SJCRH30 (cell line): ENCODE data around the gene AKAP4. TPM values are rescaled to one million over a fixed set of nuclear protein-coding genes. Genes with fewer than 3 reads are reported as not detected.
A peak's percentile ranks its signal among the peaks of the same experiment; 100 is the strongest.

Source experiments
- DNase-seq, 2 experiments: peaks; one replicate each; pipeline ENCODE4 v3.0.0-alpha.2; 2015 to 2020
- H3K27ac ChIP-seq: fragments of 250-450 bp; sonication (Bioruptor Pico); 2 replicates; pipeline ENCODE4 v1.5.1; 2020; ENCODE audit warnings: mild to moderate bottlenecking, moderate library complexity
- H3K27me3 ChIP-seq: fragments of 250-450 bp; sonication (Bioruptor Pico); 2 replicates; pipeline ENCODE4 v1.5.1; 2020; ENCODE audit warnings: mild to moderate bottlenecking, moderate library complexity
- H3K36me3 ChIP-seq: fragments of 250-450 bp; sonication (Bioruptor Pico); 2 replicates; pipeline ENCODE4 v1.5.1; 2020; ENCODE audit warnings: mild to moderate bottlenecking, moderate library complexity
- H3K4me1 ChIP-seq: fragments of 250-450 bp; sonication (Bioruptor Pico); 2 replicates; pipeline ENCODE4 v1.5.1; 2020; ENCODE audit warnings: mild to moderate bottlenecking, moderate library complexity
- H3K4me3 ChIP-seq: fragments of 250-450 bp; sonication (Bioruptor Pico); 2 replicates; pipeline ENCODE4 v1.5.1; 2020; ENCODE audit warnings: mild to moderate bottlenecking, moderate library complexity
- H3K9me3 ChIP-seq: fragments of 250-450 bp; sonication (Bioruptor Pico); replicated peaks from 2 replicates; pipeline ENCODE4 v1.5.1; 2020; ENCODE audit warnings: mild to moderate bottlenecking, moderate library complexity
- total RNA-seq: library from RNA; depleted of rRNA; stranded (reverse); fragments of >200 nt; shearing (Covaris generic); gene quantifications from 2 replicates; pipeline ENCODE4 v1.2.3, GENCODE V29; 2014; rRNA removed

Gene AKAP4
- total RNA-seq, 1 experiment from 2014 or later, result not detected

DNA sequence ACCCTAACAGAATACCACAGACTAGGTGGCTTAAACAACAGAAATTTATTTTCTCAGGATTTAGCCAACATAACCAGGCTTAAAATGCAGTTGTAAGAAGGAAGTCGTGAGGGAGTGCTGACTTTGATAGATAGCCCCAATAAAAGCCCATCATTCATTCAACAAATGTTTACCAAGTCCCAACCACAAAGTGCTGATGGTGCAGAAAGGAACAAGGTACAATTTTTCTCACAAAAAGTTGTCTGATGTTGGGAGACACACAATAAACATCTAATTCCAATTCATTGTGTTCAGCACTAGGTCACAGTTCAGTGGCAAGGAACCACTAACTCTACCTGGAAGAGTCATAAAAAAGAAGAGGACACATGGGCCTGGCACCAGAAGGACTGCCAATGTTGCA lies 42.2 kb downstream of the AKAP4 start:
- no peaks in the 10 kb centered on the region for H3K36me3 ChIP-seq
- H3K4me3 ChIP-seq, result no peak overlapping the region
- no peak overlapping the region for H3K27ac ChIP-seq

DNA sequence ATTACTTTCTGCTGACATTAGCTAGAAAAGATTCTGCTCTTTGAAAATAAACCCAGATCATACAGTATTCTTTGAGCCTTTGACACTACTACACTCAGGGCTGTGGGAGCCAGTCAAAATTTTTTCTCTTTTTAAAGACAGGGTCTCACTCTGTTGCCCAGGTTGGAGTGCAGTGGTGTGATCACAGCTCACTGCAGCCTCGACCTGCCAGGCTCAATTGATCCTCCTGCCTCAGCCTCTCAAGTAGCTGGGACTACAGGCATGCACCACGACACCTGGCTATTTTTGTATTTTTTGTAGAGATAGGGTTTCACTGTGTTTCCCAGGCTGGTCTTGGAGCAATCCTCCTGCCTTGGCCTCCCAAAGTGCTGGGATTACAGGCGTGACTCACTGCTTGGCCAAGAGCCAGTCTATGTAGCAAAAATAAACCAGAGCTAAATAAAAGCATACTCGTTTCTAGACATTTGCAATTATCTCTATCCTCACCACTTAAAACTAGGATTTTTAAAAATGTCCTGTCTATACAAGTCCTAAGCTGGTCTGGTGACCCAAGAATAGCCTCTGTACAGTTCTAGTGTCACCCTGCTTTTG lies 43.2 kb downstream of the AKAP4 start:
- DNase-seq, result peak; percentile 11 to 25
- H3K27me3 ChIP-seq, result no peaks in the 10 kb centered on the region
- no peaks in the 10 kb centered on the region for H3K36me3 ChIP-seq
- no peak overlapping the region for H3K27ac ChIP-seq
- no peaks in the 10 kb centered on the region for H3K4me1 ChIP-seq
- H3K4me3 ChIP-seq, result no peak overlapping the region
- no peaks in the 10 kb centered on the region for H3K9me3 ChIP-seq

More for the DNA sequence above, 42.2 kb downstream of the AKAP4 start:
- Histone ChIP-seq H3K9me3 (no peaks in the 10 kb centered on the region), H3K4me1 (no peaks in the 10 kb centered on the region), H3K27me3 (no peaks in the 10 kb centered on the region)
- DNase-seq, result no peak

DNA sequence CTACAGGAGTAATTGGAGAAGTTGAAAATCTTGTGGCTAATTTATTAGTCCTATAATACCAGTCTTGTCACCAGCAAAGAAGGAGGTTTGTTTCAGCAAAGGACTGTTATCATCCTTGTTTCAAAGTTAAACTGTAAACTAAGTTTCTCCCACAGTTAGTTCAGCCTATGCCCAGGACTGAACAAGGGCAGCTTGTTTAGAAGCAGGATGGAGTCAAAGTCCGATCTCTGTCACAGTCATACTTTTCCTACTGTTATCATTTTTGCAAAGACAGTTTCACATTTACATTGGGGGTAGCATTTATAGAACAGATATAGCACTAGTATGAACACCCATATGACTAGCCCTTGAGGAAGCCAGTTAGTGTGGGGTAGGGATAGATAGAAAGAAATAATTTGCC lies 46.4 kb downstream of the AKAP4 start:
- Histone ChIP-seq H3K27me3 (no peaks in the 10 kb centered on the region), H3K9me3 (no peaks in the 10 kb centered on the region), H3K4me1 (no peaks in the 10 kb centered on the region), H3K4me3 (no peak overlapping the region), H3K27ac (no peak overlapping the region), H3K36me3 (no peaks in the 10 kb centered on the region)
- no peak for DNase-seq

DNA sequence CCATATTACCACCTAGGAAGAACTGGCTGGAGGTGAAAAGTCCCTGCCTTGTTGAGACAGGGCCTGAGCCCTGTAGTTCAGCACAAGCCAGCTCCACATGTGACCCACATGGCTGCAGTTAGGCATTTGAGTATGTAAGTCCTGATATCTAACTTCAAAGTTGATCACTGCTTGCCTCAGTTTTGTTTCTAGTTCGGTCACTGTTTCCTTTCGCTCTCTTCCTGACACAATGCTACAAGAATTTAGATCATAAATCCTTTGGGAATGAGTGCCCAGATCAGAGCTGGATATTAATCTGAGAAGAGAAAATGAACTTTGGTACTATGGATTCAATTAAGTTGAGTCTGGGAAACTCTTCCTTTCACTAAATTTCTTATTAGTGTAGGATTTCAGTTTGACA lies 48.4 kb downstream of the AKAP4 start:
- Histone ChIP-seq H3K27ac (no peak overlapping the region), H3K4me3 (no peak overlapping the region), H3K9me3 (no peaks in the 10 kb centered on the region)

DNA sequence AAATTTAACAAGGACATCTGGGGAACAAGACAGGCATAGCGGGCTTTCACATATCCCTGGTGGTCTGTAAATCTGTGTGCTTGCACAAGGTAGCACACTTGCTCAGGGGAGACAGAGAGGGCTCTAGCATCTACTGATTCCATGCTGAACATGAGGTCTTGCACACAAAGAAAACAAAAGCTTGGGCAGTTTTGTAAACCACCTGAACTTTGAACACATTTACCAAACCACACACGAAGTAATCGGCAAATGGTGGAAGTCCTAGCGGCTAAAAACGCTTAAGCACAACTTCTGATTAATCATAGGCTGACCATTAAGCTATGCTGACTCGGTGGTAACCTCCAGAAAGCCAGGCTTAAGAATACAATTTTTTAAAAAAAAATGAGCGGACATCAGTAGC lies 52.8 kb downstream of the AKAP4 start:
- no peaks in the 10 kb centered on the region for H3K36me3 ChIP-seq
- DNase-seq, result no peak
- no peaks in the 10 kb centered on the region for H3K4me1 ChIP-seq
- H3K27ac ChIP-seq, result no peak overlapping the region
- no peaks in the 10 kb centered on the region for H3K27me3 ChIP-seq
- H3K4me3 ChIP-seq, result no peak overlapping the region
- H3K9me3 ChIP-seq, result no peaks in the 10 kb centered on the region

More for the DNA sequence above, 48.4 kb downstream of the AKAP4 start:
- Histone ChIP-seq H3K36me3 (no peaks in the 10 kb centered on the region), H3K27me3 (no peaks in the 10 kb centered on the region), H3K4me1 (no peaks in the 10 kb centered on the region)
- no peak for DNase-seq

Other genes with a start within 250 kb of the AKAP4 start
- gene CCNB3, start 3.8 kb upstream of the AKAP4 start, total RNA-seq, result 1.5 and 2.1 TPM in 2 replicates